Erythroblast (primary cell): ENCODE data around the gene ADAMTS2.

ENCODE experiments used
- GATA1 ChIP-seq: IDR thresholded peaks from 2 replicates; pipeline ENCODE4 v1.6.1; 2011; ENCODE audit warnings: low read depth, mild to moderate bottlenecking, control low read depth, low read length, moderate library complexity
- POLR2A ChIP-seq: IDR thresholded peaks from 2 replicates; pipeline ENCODE4 v1.6.1; 2011; ENCODE audit warnings: mild to moderate bottlenecking, low read length

DNA sequence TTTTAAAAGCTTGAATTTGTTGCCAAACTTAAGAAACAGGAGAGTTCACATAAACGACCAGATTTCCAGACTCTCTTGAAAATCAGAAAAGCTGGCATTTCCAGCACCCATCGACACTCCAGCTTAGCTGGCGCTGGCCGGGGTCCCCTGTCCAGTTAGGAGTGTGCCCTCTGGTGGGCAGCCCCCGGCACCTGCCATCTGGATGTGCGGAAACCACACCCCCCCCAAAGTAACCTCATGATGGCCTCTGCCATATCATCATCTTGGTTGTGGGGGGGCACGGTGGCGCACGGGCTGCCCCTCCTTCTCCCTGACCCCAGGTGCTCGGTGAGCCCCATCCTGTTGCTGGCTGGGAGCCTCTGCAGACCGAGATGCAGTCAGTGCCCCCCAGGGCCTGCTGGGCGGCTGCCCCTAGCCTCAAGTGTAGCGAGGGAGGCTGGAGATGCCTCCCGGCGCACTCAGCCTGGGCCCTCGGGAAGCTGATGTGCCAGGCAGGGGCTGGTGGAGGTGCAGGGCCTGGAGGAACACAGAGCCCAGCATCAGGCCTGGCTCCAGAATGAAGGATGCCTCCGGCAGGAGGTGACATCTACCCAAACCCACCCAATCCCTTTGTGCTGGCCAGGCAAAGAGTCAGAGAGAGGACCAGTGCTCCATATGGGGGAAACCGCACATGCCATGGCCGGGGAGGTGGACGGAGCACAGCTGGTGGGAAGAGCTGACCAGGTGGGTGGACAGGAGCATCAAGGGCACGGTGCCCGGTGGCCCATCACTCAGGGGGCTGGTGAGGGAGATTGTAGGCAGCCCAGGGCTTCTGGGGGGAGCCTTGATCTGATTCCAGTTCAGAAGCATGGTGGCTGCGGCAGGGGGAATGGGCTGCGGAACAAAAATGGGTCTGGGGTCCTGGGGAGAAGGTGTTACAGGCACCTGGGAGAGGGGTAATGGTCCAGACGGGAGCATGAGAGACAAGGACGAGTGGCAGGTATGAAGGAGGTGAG is 70.6 kb downstream of the ADAMTS2 start:
- TF ChIP-seq POLR2A (no peak), GATA1 (no peak)
